ENCODE measurements around the gene COL7A1. TPM values are rescaled to one million over a fixed set of nuclear protein-coding genes. Genes with fewer than 3 reads are reported as not detected.

The COL7A1 gene
- total RNA-seq, 2 donors from 2014 or later, result 15.7 to 16.6 TPM

DNA sequence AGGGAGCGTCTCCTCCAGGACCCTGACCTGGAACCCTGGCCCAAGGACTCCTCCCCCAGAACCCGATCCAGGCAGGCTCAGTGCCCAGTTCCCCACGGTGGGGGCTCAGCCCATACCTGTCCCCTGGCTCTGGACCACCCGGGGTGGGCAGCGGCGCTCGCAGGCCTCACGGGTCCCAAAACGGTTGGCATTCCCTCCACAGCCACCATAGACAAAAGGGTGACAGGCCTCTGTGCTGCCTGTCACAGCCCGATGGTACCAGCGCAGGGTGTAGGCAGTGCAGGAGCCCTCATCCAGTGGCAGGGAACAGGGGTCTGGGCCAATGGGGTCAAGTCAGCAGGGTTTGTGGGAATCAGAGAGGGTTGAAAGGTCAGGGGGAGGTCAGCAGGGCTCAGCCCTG is 30.5 kb downstream of the COL7A1 start:
- H3K27ac Mint-ChIP-seq, result no peak overlapping the region

DNA sequence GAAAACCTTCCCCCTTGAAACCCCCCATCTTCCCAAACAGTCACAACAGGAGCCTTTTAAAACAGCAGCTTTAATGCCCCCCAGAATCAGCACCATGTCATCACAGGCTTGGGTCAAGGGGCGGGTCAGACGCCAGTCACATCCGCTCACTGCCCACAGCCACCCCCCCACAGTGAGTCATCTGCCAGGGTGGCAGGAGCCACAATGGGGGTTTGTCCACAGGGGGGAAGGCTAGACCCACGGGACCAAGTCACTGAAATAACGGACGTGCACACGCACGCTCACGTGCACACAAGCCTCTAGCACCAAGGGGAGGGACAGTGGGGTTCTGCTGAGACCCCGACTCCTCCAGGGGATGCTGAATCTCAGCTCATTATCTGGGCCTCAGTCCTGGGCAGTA is 31.1 kb downstream of the COL7A1 start:
- H3K36me3 Mint-ChIP-seq (ENCODE audit: low read depth), result no peaks in the 10 kb centered on the region
- H3K27ac ChIP-seq (ENCODE audit: low read depth, low read length), result no peak overlapping the region

More for the DNA sequence above, 30.5 kb downstream of the COL7A1 start:
- WGBS, 2 experiments (ENCODE audit: insufficient coverage in 1 of 2, insufficient read length in 1 of 2), result 94 to 97% methylated on average over 7 to 11 of the region's 11 CpGs
- Mint-ChIP-seq H3K4me3 (no peak overlapping the region), H3K27me3 (ENCODE audit: insufficient read depth) (no peaks in the 10 kb centered on the region), H3K36me3 (ENCODE audit: low read depth) (no peaks in the 10 kb centered on the region), H3K4me1 (peaks cover 26% of the 10 kb centered on the region), H3K9me3 (no peaks in the 10 kb centered on the region)
- DNase-seq, result no peak
- Histone ChIP-seq H3K27ac (ENCODE audit: low read depth, low read length) (no peak overlapping the region), H3K9ac (ENCODE audit: extremely low read depth, low read length, poor library complexity, severe bottlenecking) (no peak overlapping the region), H3K9me3 (ENCODE audit: control insufficient read depth, low read length) (no peaks in the 10 kb centered on the region), H3K4me3 (ENCODE audit: low read length) (no peak overlapping the region), H3K36me3 (ENCODE audit: control insufficient read depth, insufficient read depth, low read length) (no peaks in the 10 kb centered on the region), H3K4me1 (ENCODE audit: control insufficient read depth, insufficient read depth, low read length) (peaks cover 5% of the 10 kb centered on the region), H3K27me3 (ENCODE audit: control insufficient read depth, insufficient read depth, low read length, poor library complexity, severe bottlenecking) (no peaks in the 10 kb centered on the region)
- TF ChIP-seq, protein P1, sequence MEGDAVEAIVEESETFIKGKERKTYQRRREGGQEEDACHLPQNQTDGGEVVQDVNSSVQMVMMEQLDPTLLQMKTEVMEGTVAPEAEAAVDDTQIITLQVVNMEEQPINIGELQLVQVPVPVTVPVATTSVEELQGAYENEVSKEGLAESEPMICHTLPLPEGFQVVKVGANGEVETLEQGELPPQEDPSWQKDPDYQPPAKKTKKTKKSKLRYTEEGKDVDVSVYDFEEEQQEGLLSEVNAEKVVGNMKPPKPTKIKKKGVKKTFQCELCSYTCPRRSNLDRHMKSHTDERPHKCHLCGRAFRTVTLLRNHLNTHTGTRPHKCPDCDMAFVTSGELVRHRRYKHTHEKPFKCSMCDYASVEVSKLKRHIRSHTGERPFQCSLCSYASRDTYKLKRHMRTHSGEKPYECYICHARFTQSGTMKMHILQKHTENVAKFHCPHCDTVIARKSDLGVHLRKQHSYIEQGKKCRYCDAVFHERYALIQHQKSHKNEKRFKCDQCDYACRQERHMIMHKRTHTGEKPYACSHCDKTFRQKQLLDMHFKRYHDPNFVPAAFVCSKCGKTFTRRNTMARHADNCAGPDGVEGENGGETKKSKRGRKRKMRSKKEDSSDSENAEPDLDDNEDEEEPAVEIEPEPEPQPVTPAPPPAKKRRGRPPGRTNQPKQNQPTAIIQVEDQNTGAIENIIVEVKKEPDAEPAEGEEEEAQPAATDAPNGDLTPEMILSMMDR (conservative IDR thresholded peaks at IDR 0.05), result no peak

DNA sequence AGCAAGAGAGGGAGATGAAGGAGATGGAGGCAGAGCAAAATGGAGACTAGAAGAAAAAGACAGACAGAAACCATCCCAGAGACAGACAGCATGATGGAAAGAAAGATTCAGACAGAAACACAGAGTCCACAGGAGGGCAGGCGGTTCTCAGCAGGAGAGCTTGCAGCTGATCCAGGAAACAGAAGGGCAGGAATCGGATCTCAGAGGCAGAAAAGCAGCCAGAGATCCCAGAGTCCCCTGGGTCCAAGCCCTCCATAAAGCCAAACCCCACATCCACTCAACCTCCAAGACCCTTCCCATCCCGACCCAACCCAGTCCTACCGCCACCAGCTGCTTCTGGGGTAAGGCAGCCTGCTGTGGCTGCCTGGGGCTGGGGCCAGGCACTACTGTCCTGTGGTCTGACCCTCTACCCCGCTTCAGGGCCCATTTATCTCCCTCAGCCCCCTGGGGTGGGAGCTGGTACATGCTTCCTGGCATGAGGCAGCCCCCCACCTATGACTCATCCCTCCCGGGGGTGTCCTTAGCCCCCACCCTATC is 31.7 kb downstream of the COL7A1 start, which contains the start of gene UCN2:
Gene UCN2 (minus strand): TSS at position 400 of the 537 bp plus-strand sequence. CDS start 657 bp downstream, outside the sequence.
- Mint-ChIP-seq H3K4me1 (peaks cover 35% of the 10 kb centered on the region), H3K27ac (peak within 1 kb of the TSS; percentile 1), H3K4me3 (no peak within 1 kb of the TSS), H3K27me3 (ENCODE audit: insufficient read depth) (no peaks in the 10 kb centered on the region), H3K9me3 (no peaks in the 10 kb centered on the region), H3K36me3 (ENCODE audit: low read depth) (no peaks in the 10 kb centered on the region)
- H3K9ac ChIP-seq (ENCODE audit: extremely low read depth, low read length, poor library complexity, severe bottlenecking), result no peak within 1 kb of the TSS
- H3K27me3 ChIP-seq (ENCODE audit: control insufficient read depth, insufficient read depth, low read length, poor library complexity, severe bottlenecking), result no peaks in the 10 kb centered on the region
- H3K4me3 ChIP-seq (ENCODE audit: low read length), result no peak within 1 kb of the TSS
- no peaks in the 10 kb centered on the region for H3K36me3 ChIP-seq (ENCODE audit: control insufficient read depth, insufficient read depth, low read length)
- no peaks in the 10 kb centered on the region for H3K9me3 ChIP-seq (ENCODE audit: control insufficient read depth, low read length)
- peak within 1 kb of the TSS; percentile 67 for H3K27ac ChIP-seq (ENCODE audit: low read depth, low read length)
- DNase-seq, result peak; percentile 55
- TF ChIP-seq, protein P1 (conservative IDR thresholded peaks at IDR 0.05), result no peak
- 82% methylated on average over 6 of the region's 6 CpGs; no CpG with 5 or more reads in 1 of the 2 experiments for WGBS, 2 experiments (ENCODE audit: insufficient coverage in 1 of 2, insufficient read length in 1 of 2)
- peaks cover 5% of the 10 kb centered on the region for H3K4me1 ChIP-seq (ENCODE audit: control insufficient read depth, insufficient read depth, low read length)

More for the DNA sequence above, 31.1 kb downstream of the COL7A1 start:
- peaks cover 30% of the 10 kb centered on the region for H3K4me1 Mint-ChIP-seq
- TF ChIP-seq, protein P1 (conservative IDR thresholded peaks at IDR 0.05), result no peak
- H3K27me3 ChIP-seq (ENCODE audit: control insufficient read depth, insufficient read depth, low read length, poor library complexity, severe bottlenecking), result no peaks in the 10 kb centered on the region
- H3K27ac Mint-ChIP-seq, result no peak overlapping the region
- H3K4me3 Mint-ChIP-seq, result no peak overlapping the region
- H3K9ac ChIP-seq (ENCODE audit: extremely low read depth, low read length, poor library complexity, severe bottlenecking), result no peak overlapping the region
- no peaks in the 10 kb centered on the region for H3K9me3 ChIP-seq (ENCODE audit: control insufficient read depth, low read length)
- H3K9me3 Mint-ChIP-seq, result no peaks in the 10 kb centered on the region
- no peak for DNase-seq
- no peak overlapping the region for H3K4me3 ChIP-seq (ENCODE audit: low read length)
- H3K36me3 ChIP-seq (ENCODE audit: control insufficient read depth, insufficient read depth, low read length), result no peaks in the 10 kb centered on the region
- no peaks in the 10 kb centered on the region for H3K27me3 Mint-ChIP-seq (ENCODE audit: insufficient read depth)
- WGBS, 2 experiments (ENCODE audit: insufficient coverage in 1 of 2, insufficient read length in 1 of 2), result 86 to 100% methylated on average over 1 to 10 of the region's 10 CpGs
- H3K4me1 ChIP-seq (ENCODE audit: control insufficient read depth, insufficient read depth, low read length), result peaks cover 5% of the 10 kb centered on the region
